ENCODE measurements around the gene GTF2A2.

The GTF2A2 gene

DNA sequence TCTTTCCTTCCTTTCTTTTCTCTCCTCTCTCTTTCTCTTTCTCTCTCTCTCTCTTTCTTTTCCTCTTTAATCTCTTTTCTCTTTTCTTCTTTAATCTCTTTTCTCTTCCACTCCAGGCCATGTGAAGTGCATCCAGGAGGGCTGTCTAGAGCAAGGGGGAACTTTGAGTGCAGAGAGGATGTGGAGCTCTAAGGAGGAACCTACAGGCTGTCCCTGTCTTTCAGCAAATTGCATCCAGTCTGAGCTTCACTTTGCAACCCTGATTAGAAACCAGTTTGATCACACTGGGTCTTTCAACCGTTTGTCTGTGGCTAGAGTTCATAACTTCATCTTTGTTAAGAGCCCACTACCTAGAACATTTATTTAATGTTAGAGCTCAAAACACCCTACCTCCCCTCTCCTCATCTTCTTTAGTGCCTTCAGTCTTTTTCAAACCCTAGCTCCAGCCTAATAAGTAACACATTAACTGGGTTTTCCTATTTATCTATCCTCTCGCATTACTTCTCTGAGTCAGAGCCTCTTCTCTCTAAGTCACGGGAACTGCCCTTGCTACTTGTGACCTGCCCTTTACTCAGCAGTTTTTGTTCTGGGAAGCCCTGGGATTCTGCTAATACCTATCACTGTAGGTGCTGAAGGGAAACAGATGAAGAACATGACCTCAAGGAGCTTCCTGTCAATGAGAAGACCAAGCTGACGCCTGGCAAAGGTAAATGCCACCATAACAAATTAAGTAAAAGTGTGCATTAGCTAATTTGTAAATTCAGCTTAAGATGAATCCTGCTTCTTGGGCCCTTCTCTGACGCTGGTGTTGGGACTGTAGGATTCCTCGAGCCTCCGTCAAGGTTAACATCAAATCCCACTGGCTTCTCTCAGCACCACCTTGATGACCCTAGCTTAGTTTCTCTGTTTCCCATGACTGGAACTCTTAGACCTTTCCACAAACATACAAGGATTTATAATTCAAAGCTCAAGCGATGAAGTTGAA is 45.7 kb downstream of the GTF2A2 start, which contains the start of gene GCNT3:
Gene GCNT3, plus strand, starts transcription at position 508 of the 985 bp plus-strand sequence. CDS start 6,456 bp downstream, outside the sequence.
- in situ Hi-C loops (cut with MboI; ENCODE audit: low sequenced_read_pairs): no loop called here

DNA sequence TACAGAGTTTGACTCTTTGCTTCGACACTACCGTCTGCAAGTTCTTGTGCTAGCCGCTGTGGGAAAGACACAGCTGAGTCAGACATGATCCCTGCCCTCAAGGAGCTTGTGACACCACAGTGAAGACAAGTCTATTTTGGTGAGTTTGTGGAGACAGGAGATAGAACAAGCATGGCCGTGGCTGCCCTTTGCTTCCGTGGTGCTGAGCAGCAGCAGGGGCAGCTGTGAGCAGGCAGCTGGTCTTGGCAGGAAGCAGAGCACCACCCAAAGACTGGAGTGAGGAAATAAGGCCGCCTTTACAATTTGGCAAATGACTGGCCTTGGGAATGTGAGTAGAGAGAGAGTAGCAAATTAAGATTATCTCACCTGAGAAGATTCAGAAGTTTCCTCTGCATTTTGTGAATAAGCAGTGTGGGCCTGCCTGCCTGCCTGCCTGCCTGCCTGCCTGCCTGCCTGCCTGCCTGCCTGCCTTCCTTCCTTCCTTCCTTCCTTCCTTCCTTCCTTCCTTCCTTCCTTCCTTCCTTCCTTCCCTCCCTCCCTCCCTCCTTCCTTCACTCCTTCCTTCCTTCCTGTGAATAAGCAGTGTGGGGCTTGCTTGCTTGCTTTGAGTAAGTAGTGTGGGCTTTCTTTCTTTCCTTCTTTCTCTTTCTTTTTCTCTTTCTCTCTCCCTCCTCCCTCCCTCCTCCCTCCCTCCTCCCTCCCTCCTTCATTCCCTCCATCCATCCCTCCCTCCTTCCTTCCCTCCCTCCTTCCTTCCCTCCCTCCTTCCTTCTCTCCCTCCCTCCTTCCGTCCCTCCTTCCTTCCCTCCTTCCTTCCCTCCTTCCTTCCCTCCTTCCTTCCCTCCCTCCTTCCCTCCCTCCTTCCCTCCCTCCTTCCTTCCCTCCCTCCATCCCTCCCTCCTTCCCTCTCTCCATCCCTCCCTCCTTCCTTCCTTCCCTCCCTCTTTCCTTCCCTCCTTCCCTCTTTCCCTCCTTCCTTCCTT is 47.3 kb downstream of the GTF2A2 start:
- in situ Hi-C loops (cut with MboI; ENCODE audit: low sequenced_read_pairs): no loop called here

DNA sequence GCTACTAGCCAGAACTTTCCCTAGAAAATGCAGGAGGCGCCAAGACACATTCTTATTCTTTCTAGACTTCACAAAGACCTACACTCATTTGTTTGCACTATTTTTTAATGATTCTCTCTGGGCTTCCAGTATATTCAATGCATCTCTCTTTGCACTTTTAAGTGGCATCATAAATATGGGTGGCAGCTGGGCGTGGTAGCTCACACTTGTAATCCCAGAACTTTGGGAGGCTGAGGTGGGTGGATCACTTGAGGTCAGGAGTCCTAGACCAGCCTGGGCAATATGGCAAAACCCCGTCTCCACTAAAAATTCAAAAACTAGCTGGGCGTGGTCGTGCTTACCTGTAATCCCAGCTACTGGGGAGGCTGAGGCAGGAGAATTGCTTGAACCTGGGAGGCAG is 51.3 kb downstream of the GTF2A2 start:
- in situ Hi-C loops (cut with MboI; ENCODE audit: low sequenced_read_pairs): no loop called here

DNA sequence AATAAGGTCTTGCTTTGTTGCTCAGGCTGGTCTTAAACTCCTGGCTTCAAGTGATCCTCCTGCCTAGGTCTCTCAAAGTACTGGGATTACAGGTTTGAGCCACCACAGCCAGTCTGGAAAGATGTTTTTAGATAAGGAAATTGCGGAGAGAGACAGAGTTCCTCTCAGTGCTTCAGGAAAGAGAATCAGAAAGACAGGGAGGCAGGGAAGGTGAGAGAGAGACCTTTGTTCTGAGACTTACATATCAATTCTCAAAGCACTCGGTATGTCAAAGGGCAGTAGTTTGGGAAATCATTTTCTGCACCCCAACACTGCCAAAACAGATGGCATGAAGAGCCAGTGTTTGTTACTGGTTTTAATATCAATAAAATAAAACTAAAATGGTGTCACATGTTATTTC is 58.9 kb downstream of the GTF2A2 start:
- in situ Hi-C loops (cut with MboI; ENCODE audit: low sequenced_read_pairs): no loop called here

DNA sequence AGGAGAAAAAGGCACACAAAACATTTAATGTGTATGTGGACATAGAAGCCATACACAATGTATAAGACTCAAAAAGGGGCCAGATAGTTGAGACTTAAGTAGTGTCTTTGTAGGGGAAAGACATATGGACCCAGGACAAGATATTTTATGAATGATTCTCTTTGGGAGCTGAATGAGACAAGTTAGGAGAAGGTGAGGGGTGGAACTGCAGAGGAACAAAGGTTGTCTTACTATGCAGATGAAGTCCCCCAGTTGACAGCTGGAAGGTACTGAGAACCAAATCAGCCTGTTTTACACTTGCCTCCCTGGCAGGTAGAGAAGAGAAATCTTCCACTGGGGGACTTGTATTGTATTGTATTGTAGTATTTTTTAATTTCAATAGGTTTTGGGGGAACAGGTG is 60.7 kb downstream of the GTF2A2 start:
- in situ Hi-C loops (cut with MboI; ENCODE audit: low sequenced_read_pairs): no loop called here

DNA sequence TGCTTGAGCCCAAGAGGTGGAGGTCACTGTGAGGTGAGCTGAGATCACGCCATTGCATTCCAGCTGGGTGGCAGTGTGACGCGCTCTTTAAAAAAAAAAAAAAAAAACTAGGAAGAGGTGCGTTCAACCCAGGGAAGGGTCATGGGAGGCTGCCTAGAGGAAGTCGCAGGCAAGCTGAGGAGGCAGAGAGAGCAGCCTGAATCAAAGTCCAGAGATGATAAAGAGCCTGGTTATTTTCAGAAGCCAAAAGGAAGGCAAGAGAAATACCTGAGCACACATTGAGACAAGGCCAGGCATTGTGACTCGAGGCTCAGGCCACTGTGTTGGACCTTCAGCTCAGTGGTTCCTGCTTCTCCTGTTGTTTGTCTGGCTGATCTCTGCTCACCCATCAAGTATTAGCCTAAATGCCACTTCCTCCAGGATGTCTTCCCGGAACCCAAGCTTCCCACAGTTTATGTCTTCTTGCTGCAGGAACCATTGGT is 61.8 kb downstream of the GTF2A2 start:
- in situ Hi-C loops (cut with MboI; ENCODE audit: low sequenced_read_pairs): no loop called here

DNA sequence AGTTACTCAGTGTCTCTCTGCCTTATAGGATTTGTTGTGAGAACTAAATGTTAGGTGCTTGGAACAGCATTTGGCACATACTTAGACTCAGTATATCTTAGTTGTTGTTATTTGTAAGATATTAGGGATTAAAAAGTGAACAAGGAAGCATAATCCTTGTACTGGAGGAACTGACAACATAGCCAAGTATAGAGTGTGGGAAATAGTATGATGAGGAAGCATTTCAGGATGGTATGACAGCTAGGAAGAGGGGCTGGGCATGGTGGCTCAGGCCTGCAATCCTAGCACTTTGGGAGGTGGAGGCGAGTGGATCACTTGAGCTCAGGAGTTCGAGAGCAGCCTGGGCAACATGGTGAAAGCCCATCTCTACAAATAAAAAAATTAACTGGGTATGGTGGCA is 62.3 kb downstream of the GTF2A2 start:
- in situ Hi-C loops (cut with MboI; ENCODE audit: low sequenced_read_pairs): no loop called here

DNA sequence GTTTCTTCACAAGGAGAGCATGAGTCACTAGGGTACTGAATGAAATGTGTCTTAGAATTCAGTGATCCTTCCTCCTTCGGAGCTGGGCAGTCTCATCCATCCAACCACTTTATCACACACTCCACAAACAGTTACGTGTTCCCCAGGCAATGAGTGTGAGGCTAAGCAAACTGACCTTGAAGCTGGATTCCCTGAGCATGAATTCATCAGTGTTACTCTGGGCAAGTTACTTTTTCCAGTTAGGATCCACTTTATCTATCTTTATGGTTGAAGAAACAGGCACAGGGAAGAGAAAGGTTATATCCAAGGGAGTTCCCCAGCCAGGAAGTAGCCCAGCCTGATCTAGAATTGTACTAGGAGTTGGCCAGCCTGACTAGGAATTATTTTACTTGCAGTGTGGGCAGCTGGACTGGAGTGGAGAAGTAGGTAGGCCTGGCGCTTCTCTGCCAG is 62.8 kb downstream of the GTF2A2 start:
- in situ Hi-C loops (cut with MboI; ENCODE audit: low sequenced_read_pairs): no loop called here

DNA sequence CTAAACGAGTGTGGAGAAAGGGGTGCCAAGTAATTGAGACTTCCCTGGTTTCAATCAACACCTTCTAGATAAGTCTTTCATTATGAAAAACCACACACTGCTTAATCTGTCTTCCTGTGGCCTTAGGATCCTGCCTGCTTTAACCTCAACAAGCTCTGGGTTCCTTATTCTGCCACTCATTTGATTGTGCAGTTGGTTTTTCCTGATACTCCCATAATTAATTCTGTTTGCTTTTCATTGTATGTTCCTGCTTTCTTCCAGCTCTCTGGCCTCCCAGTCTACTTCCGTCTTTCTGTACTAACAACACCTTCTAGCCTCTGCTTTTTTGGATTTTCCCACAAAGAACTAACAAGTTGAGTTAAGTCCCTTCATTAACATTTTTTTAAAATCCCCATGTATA is 66.0 kb downstream of the GTF2A2 start:
- in situ Hi-C loops (cut with MboI; ENCODE audit: low sequenced_read_pairs): no loop called here

DNA sequence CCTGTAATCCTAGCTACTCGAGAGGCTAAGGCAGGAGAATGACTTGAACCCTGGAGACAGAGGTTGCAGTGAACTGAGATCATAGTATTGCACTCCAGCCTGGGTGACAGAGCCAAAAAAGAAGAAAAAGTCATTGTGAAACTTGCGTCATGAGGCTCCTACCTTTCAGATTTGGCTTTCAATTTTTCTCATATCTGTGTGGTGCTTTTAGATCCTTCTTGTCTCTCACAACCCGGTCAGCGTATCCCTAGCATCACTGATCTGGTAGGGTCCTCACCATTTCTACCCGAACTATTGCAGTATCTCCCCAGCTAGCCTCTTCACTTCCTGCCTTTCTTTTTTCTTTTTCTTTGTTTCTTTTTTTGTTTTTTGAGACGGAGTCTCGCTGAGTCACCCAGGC is 67.3 kb downstream of the GTF2A2 start:
- in situ Hi-C loops (cut with MboI; ENCODE audit: low sequenced_read_pairs): no loop called here

All from HL-60/S4 treated with phorbol 12-myristate 13-acetate at 8.2 ng/mL for 4 days and 3 days (cell line).